ENCODE data around the gene CRYGS. TPM values are rescaled to one million over a fixed set of nuclear protein-coding genes. Genes with fewer than 3 reads are reported as not detected.

CRYGS gene
- total and polyA plus RNA-seq, 3 experiments from 2014 or later, result 2.7 to 3.0 TPM; not detected in 1

- CTCF ChIA-PET, result no interaction called here
Observed at GRCh38 chr3:186496635-186497034, 47.5 kb downstream of the CRYGS start.

DNA sequence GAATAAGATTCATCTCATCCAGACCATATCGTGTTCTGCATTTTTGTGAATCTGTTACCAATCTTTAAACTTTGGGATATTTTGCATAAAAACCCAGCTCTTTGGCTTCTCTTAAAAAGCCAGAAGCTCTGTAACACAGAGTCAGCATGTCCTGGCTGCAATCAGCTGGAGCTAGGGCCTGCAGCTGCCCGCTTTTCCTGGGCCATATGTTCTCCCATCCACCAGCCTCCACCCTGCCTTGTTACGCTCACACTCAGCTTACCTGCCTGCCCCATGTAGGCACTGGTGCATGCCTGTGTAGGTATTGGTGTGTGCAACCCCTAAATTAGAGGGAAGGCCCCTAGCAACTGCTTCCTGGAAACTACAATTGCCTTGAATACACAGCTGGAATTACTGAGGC, 48.2 kb downstream of the CRYGS start:
- ChIA-PET CTCF (interaction anchor here (1.3 to 1.4 kb wide), 2 partner anchors 33 to 236 kb away, joined by 3 to 4 read pairs; no protein-coding TSS in a partner anchor), POLR2A (no interaction called here)
- Histone ChIP-seq H3K4me1 (ENCODE audit: insufficient read depth, low read length) (no peaks in the 10 kb centered on the region), H3K9me3 (ENCODE audit: low read length) (no peaks in the 10 kb centered on the region), H3K36me3 (ENCODE audit: insufficient read depth, low read length) (no peaks in the 10 kb centered on the region), H3K27me3 (ENCODE audit: insufficient read depth, low read length, poor library complexity, severe bottlenecking) (no peaks in the 10 kb centered on the region), H3K4me3 (ENCODE audit: low read length) (no peak overlapping the region), H3K27ac (ENCODE audit: low read depth, low read length) (no peak overlapping the region)
- no peak overlapping the region for H3K4me3 Mint-ChIP-seq
- no peak for DNase-seq
- H3K4me1 Mint-ChIP-seq, result no peaks in the 10 kb centered on the region
- H3K36me3 Mint-ChIP-seq, result peaks cover 0 to 10% (median 0%) of the 10 kb centered on the region in 3 donors
- H3K27me3 Mint-ChIP-seq, result peaks cover 0 to 2% of the 10 kb centered on the region in 2 donors
- no peak overlapping the region for H3K27ac Mint-ChIP-seq
- peaks cover 0 to 4% (median 0%) of the 10 kb centered on the region in 5 donors for H3K9me3 Mint-ChIP-seq

More at GRCh38 chr3:186496635-186497034, 47.5 kb downstream of the CRYGS start:
- H3K9me3 Mint-ChIP-seq, result peaks cover 0 to 4% (median 0%) of the 10 kb centered on the region in 5 donors
- POLR2A ChIA-PET, result no interaction called here
- H3K4me1 Mint-ChIP-seq, result no peaks in the 10 kb centered on the region
- Histone ChIP-seq H3K9me3 (ENCODE audit: low read length) (no peaks in the 10 kb centered on the region), H3K27ac (ENCODE audit: low read depth, low read length) (no peak overlapping the region), H3K27me3 (ENCODE audit: insufficient read depth, low read length, poor library complexity, severe bottlenecking) (no peaks in the 10 kb centered on the region), H3K4me3 (ENCODE audit: low read length) (no peak overlapping the region), H3K4me1 (ENCODE audit: insufficient read depth, low read length) (no peaks in the 10 kb centered on the region), H3K36me3 (ENCODE audit: insufficient read depth, low read length) (no peaks in the 10 kb centered on the region)
- no peak overlapping the region for H3K4me3 Mint-ChIP-seq
- peaks cover 0 to 10% (median 2%) of the 10 kb centered on the region in 3 donors for H3K36me3 Mint-ChIP-seq
- peaks cover 0 to 2% of the 10 kb centered on the region in 2 donors for H3K27me3 Mint-ChIP-seq
- no peak for DNase-seq
- H3K27ac Mint-ChIP-seq, result no peak overlapping the region

GRCh38 chr3:186493525-186494255, 50.5 kb downstream of the CRYGS start:
- H3K4me3 ChIP-seq (ENCODE audit: low read length), result no peak overlapping the region
- no peaks in the 10 kb centered on the region for H3K27me3 ChIP-seq (ENCODE audit: insufficient read depth, low read length, poor library complexity, severe bottlenecking)
- Mint-ChIP-seq H3K4me3 (no peak overlapping the region), H3K9me3 (peaks cover 0 to 4% (median 0%) of the 10 kb centered on the region in 5 donors), H3K4me1 (no peaks in the 10 kb centered on the region), H3K27me3 (no peaks in the 10 kb centered on the region), H3K27ac (no peak overlapping the region), H3K36me3 (peaks cover 0 to 1% (median 0%) of the 10 kb centered on the region in 3 donors)
- no peak for DNase-seq
- no peaks in the 10 kb centered on the region for H3K4me1 ChIP-seq (ENCODE audit: insufficient read depth, low read length)
- no peaks in the 10 kb centered on the region for H3K36me3 ChIP-seq (ENCODE audit: insufficient read depth, low read length)
- POLR2A ChIA-PET, result no interaction called here
- no peak overlapping the region for H3K27ac ChIP-seq (ENCODE audit: low read depth, low read length)
- H3K9me3 ChIP-seq (ENCODE audit: low read length), result no peaks in the 10 kb centered on the region
- CTCF ChIA-PET, result no interaction called here

DNA sequence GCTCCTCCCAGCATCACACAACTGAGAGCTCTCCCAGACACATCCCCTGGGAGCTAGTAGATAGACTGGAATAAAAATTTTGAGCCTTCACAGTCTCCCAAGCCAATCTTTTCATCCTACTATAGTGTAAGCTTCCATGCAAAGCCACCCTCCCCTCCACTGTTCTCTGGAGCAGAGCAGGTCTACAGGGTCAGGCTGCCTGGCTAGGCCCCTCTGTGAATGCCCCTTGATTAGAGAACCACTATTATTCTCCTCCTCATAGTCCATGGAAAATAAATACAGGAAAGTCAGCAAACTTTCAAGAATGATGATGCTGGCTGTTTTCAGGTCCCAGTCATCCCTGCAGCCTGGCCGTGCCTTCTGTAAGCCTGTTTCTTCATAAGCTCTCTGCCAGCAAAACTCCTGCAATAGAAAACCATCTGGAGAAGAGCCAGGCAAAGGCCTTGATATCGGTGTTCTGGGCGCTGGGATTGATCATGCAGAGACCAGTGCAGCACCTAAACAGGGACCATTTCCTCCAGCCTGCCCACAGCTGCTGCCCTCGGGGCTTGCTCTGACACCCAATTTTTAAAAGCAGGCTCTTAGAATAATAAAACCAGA, 51.7 kb downstream of the CRYGS start:
- Mint-ChIP-seq H3K4me1 (no peaks in the 10 kb centered on the region), H3K27me3 (no peaks in the 10 kb centered on the region), H3K4me3 (no peak overlapping the region)

GRCh38 chr3:186489507-186489906, 54.7 kb downstream of the CRYGS start:
- Histone ChIP-seq H3K4me3 (ENCODE audit: low read length) (no peak overlapping the region), H3K27ac (ENCODE audit: low read depth, low read length) (no peak overlapping the region), H3K9me3 (ENCODE audit: low read length) (no peaks in the 10 kb centered on the region), H3K27me3 (ENCODE audit: insufficient read depth, low read length, poor library complexity, severe bottlenecking) (no peaks in the 10 kb centered on the region), H3K36me3 (ENCODE audit: insufficient read depth, low read length) (no peaks in the 10 kb centered on the region), H3K4me1 (ENCODE audit: insufficient read depth, low read length) (no peaks in the 10 kb centered on the region)
- H3K9me3 Mint-ChIP-seq, result no peaks in the 10 kb centered on the region
- CTCF ChIA-PET, result no interaction called here
- H3K4me1 Mint-ChIP-seq, result no peaks in the 10 kb centered on the region
- no peak for DNase-seq
- H3K36me3 Mint-ChIP-seq, result peaks cover 0 to 1% (median 0%) of the 10 kb centered on the region in 3 donors
- POLR2A ChIA-PET, result no interaction called here
- no peak overlapping the region for H3K4me3 Mint-ChIP-seq
- peak overlapping the region in 1 of 8 donors; percentile 56 for H3K27ac Mint-ChIP-seq
- no peaks in the 10 kb centered on the region for H3K27me3 Mint-ChIP-seq

More for the DNA sequence above, 51.7 kb downstream of the CRYGS start:
- peaks cover 0 to 1% (median 0%) of the 10 kb centered on the region in 3 donors for H3K36me3 Mint-ChIP-seq
- POLR2A ChIA-PET, result no interaction called here
- DNase-seq, result no peak
- no peaks in the 10 kb centered on the region for H3K27me3 ChIP-seq (ENCODE audit: insufficient read depth, low read length, poor library complexity, severe bottlenecking)
- no peak overlapping the region for H3K27ac ChIP-seq (ENCODE audit: low read depth, low read length)
- H3K9me3 Mint-ChIP-seq, result no peaks in the 10 kb centered on the region
- H3K9me3 ChIP-seq (ENCODE audit: low read length), result no peaks in the 10 kb centered on the region
- H3K4me3 ChIP-seq (ENCODE audit: low read length), result no peak overlapping the region
- CTCF ChIA-PET, result no interaction called here
- no peaks in the 10 kb centered on the region for H3K36me3 ChIP-seq (ENCODE audit: insufficient read depth, low read length)
- no peak overlapping the region for H3K27ac Mint-ChIP-seq
- H3K4me1 ChIP-seq (ENCODE audit: insufficient read depth, low read length), result no peaks in the 10 kb centered on the region

Other genes starting within 250 kb of the CRYGS start
- under 1 TPM; 0.04 to 0.20 TPM for gene DGKG, start 182.1 kb downstream of the CRYGS start, total RNA-seq
- not detected for gene DGKG, start 182.1 kb downstream of the CRYGS start, polyA plus RNA-seq
- gene TBCCD1, start 23.0 kb upstream of the CRYGS start, total RNA-seq, result 10 to 100 TPM; 17.6 to 18.3 TPM
- 26.0 TPM for gene TBCCD1, start 23.0 kb upstream of the CRYGS start, polyA plus RNA-seq
- gene DNAJB11, start 26.3 kb upstream of the CRYGS start, total RNA-seq, result 10 to 100 TPM; 62.7 to 65.6 TPM
- 48.9 TPM for gene DNAJB11, start 26.3 kb upstream of the CRYGS start, polyA plus RNA-seq
- not detected for gene AHSG, start 68.7 kb upstream of the CRYGS start, total RNA-seq
- gene AHSG, start 68.7 kb upstream of the CRYGS start, polyA plus RNA-seq, result not detected
- not detected for gene FETUB, start 96.0 kb upstream of the CRYGS start, total RNA-seq
- gene FETUB, start 96.0 kb upstream of the CRYGS start, polyA plus RNA-seq, result not detected
- not detected for gene HRG, start 121.6 kb upstream of the CRYGS start, total RNA-seq
- gene HRG, start 121.6 kb upstream of the CRYGS start, polyA plus RNA-seq, result not detected
- gene KNG1, start 173.0 kb upstream of the CRYGS start, total RNA-seq, result not detected
- not detected for gene KNG1, start 173.0 kb upstream of the CRYGS start, polyA plus RNA-seq
- gene EIF4A2, start 239.2 kb upstream of the CRYGS start, total RNA-seq, result 100 to 1,000 TPM; 563 to 564 TPM
- 211 TPM for gene EIF4A2, start 239.2 kb upstream of the CRYGS start, polyA plus RNA-seq